Colonic mucosa (tissue), 4 donors: ENCODE measurements around the gene PFN3. TPM values are rescaled to one million over a fixed set of nuclear protein-coding genes. Genes with fewer than 3 reads are reported as not detected.

Experiments
- DNase-seq: peaks from one replicate; pipeline ENCODE4 v3.0.0-alpha.2; 2020
- H3K27ac ChIP-seq: fragments of 200-600 bp; one replicate; pipeline ENCODE4 v1.8.0; 2021
- H3K27me3 ChIP-seq: fragments of 200-600 bp; one replicate; pipeline ENCODE4 v1.8.0; 2021
- H3K36me3 ChIP-seq: fragments of 200-600 bp; one replicate; pipeline ENCODE4 v1.8.0; 2021
- H3K4me1 ChIP-seq: fragments of 200-600 bp; one replicate; pipeline ENCODE4 v1.8.0; 2021; ENCODE audit warnings: mild to moderate bottlenecking
- H3K4me3 ChIP-seq: fragments of 200-600 bp; one replicate; pipeline ENCODE4 v1.8.0; 2021
- H3K9ac ChIP-seq, 2 donors: one replicate each; pipeline ENCODE4 v1.7.0; 2013; ENCODE audit warnings: control low read depth in 2 of 2, low read depth in 2 of 2, low read length in 2 of 2
- H3K9me3 ChIP-seq: fragments of 200-600 bp; one replicate; pipeline ENCODE4 v1.8.0; 2021
- intact Hi-C: fragments of 100-400 bp; cut with DNase I; formaldehyde crosslinking; loops from one replicate; pipeline ENCODE4 v1.14.1; 2022
- total RNA-seq, 2 donors: library from RNA; stranded (reverse); fragmentation: NEBNext Ultra II Directional in 1 of 2; extraction: Animal tissue kit (Norgen Biotek cat#: 25700) in 1 of 2; gene quantifications; one replicate each; pipeline ENCODE4 v1.2.1, GENCODE V29; 2021
- TF ChIP-seq, protein P1 (sequence below): fragments of 200-600 bp; IDR thresholded peaks from one replicate; pipeline ENCODE4 v1.8.0; 2022; ENCODE audit warnings: antibody characterized with exemption, mild to moderate bottlenecking
- donor health status: healthy.
- donor health status: DM: no; HTN: no; CAD: no.
- donor health status: DM: no; HTN: no; CAD: no.

Gene PFN3
- total RNA-seq, 2 donors from 2014 or later, result not detected

DNA sequence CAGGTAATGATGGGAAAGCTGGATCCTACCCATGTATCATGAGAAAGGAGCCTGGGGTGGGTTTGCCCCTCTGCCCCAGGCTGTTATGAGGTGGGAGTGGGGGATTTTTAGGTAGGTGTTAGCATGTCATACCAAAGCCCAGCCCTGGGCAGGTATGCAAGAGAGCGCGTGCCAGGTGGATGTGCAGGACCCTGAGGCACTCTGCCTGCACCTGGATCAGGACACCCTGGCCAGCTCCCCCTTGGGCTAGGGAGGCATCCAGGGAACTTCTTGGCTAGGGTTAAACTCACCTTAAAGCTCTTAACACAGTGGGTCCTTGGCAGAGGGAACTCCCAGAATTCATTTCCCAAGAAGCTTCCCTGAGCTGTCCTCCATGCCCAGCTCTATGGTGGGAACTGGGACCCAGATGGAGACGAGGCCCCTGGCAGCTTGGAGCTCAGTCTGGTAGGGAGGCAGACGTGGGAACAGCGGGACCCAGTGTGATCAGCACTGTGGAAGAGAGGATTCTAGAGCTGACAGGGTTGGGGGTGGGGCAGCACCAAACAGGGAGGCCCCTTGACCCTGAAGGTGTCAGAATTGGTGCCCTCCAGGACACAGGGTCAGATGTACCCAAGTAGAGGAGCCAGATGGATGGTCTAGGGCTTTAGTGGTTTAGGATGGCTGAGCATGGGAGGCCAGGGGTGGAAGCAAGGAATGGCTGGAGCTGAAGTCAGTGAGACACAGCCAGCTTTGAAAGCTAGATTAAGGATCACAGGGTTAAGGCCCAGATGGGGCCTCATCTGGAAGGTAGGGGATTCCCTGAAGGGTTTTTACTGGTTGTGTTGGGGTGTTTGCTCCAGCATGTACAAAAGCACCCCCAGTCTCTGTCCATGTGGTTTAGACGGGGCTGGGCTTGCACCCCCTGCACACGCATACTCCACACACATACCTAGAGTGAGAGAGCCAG, 43.9 kb upstream of the PFN3 start:
- intact Hi-C loops, result no loop called here
- H3K4me3 ChIP-seq, result no peak overlapping the region
- H3K36me3 ChIP-seq, result no peaks in the 10 kb centered on the region
- H3K4me1 ChIP-seq, result peaks cover 8% of the 10 kb centered on the region
- TF ChIP-seq, protein P1, sequence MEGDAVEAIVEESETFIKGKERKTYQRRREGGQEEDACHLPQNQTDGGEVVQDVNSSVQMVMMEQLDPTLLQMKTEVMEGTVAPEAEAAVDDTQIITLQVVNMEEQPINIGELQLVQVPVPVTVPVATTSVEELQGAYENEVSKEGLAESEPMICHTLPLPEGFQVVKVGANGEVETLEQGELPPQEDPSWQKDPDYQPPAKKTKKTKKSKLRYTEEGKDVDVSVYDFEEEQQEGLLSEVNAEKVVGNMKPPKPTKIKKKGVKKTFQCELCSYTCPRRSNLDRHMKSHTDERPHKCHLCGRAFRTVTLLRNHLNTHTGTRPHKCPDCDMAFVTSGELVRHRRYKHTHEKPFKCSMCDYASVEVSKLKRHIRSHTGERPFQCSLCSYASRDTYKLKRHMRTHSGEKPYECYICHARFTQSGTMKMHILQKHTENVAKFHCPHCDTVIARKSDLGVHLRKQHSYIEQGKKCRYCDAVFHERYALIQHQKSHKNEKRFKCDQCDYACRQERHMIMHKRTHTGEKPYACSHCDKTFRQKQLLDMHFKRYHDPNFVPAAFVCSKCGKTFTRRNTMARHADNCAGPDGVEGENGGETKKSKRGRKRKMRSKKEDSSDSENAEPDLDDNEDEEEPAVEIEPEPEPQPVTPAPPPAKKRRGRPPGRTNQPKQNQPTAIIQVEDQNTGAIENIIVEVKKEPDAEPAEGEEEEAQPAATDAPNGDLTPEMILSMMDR, result no peak
- no peaks in the 10 kb centered on the region for H3K9me3 ChIP-seq
- no peak overlapping the region for H3K27ac ChIP-seq
- H3K9ac ChIP-seq, result no peak overlapping the region
- H3K27me3 ChIP-seq, result no peaks in the 10 kb centered on the region
- no peak for DNase-seq

- no peaks in the 10 kb centered on the region for H3K36me3 ChIP-seq
- no peak overlapping the region for H3K9ac ChIP-seq
- peaks cover 8% of the 10 kb centered on the region for H3K4me1 ChIP-seq
- no peaks in the 10 kb centered on the region for H3K9me3 ChIP-seq
- intact Hi-C loops, result no loop called here
- no peaks in the 10 kb centered on the region for H3K27me3 ChIP-seq
- H3K27ac ChIP-seq, result no peak overlapping the region
- no peak for DNase-seq
- TF ChIP-seq, protein P1, result no peak
- no peak overlapping the region for H3K4me3 ChIP-seq
Observed at GRCh38 chr5:177443144-177443983, 42.9 kb upstream of the PFN3 start.

DNA sequence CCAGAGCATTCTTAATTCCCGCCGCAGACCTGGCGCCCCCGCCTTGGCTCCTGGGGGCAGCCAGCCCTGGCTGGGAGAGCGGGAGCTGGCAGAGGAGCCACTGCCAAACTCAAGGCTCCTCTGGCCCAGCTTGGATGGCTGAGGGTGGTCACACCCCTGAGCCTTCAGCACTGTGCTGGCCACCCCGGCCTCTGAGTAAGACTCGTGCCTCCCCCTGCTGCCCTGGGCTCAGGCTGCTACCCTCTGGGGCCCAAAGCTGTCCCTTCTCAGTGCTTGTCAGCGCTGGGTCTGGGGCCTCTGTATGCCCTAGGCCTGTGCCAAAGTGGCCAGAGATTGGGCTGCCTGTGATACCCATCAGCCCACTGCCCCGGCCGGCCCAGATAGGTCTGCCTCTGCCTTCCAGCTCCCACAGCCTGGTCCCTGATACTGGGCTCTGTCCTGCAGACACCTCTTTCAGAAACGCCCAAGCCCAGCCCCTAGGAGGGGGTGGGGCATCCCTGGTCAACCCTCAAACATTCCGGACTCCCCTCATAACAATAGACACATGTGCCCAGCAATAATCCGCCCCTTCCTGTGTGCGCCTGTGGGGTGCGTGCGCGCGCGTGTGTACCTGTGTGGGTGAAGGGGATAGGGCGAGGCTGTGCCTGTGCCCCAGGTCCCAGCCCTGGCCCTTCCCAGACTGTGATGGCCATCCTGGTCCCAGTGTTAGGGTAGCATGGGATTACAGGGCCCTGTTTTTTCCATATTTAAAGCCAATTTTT, 41.8 kb upstream of the PFN3 start:
- intact Hi-C loops, result no loop called here
- Histone ChIP-seq H3K27ac (no peak overlapping the region), H3K4me3 (no peak overlapping the region), H3K9ac (no peak overlapping the region), H3K27me3 (no peaks in the 10 kb centered on the region), H3K36me3 (no peaks in the 10 kb centered on the region), H3K9me3 (no peaks in the 10 kb centered on the region), H3K4me1 (peaks cover 5% of the 10 kb centered on the region)
- TF ChIP-seq, protein P1, result no peak
- DNase-seq, result no peak

DNA sequence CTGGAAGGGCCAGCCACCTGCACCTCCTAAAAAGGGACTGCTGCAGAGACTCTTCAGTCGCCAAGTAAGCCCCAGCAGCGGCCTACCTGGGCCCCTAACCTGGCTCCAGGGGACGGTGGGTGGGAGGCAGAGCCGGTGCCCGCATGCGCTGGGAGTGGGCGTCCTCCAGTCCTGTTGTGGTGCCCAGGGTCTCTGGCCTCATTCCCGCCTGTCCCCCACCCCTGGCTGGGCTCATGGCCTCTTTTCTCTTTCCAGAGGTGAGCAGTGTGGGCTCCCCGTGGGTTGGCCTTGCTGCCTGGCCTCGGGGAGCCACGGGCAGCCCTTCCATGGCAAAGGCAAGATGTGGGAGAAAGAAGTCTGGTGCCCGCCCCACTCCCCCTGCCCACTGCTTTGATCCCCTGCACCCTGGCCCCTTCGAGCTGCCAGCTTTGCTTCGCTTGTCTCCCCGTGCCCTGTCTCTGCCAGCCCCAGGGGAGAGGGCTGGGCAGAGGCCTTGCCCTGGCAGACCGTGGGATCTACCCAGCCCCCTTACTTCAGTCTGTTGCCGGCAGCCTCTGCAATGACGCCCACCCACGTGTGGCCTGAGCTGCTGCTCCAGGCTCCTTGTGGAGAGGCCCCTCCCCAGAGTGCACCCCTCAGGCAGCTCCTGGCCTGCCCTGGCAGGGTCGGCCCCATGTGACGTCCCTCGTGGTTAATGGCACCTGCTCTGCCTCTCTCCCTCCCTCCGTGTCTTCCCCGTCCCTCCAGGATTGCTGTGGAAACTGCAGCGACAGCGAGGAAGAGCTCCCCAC, 40.7 kb upstream of the PFN3 start:
- H3K9me3 ChIP-seq, result no peaks in the 10 kb centered on the region
- TF ChIP-seq, protein P1, result no peak
- intact Hi-C loops, result no loop called here
- H3K27me3 ChIP-seq, result no peaks in the 10 kb centered on the region
- no peak overlapping the region for H3K27ac ChIP-seq
- H3K36me3 ChIP-seq, result no peaks in the 10 kb centered on the region
- no peak for DNase-seq
- H3K4me1 ChIP-seq, result peaks cover 4% of the 10 kb centered on the region
- no peak overlapping the region for H3K9ac ChIP-seq
- no peak overlapping the region for H3K4me3 ChIP-seq
